ENCODE results near the gene FOCAD.
A peak's percentile ranks its signal among the peaks of the same experiment; 100 is the strongest.
"Not testable (repeated sequence)": the region's sequence is repeated elsewhere in the genome, so short reads cannot be mapped to it uniquely, and the experiment has no call there.

The FOCAD gene

DNA sequence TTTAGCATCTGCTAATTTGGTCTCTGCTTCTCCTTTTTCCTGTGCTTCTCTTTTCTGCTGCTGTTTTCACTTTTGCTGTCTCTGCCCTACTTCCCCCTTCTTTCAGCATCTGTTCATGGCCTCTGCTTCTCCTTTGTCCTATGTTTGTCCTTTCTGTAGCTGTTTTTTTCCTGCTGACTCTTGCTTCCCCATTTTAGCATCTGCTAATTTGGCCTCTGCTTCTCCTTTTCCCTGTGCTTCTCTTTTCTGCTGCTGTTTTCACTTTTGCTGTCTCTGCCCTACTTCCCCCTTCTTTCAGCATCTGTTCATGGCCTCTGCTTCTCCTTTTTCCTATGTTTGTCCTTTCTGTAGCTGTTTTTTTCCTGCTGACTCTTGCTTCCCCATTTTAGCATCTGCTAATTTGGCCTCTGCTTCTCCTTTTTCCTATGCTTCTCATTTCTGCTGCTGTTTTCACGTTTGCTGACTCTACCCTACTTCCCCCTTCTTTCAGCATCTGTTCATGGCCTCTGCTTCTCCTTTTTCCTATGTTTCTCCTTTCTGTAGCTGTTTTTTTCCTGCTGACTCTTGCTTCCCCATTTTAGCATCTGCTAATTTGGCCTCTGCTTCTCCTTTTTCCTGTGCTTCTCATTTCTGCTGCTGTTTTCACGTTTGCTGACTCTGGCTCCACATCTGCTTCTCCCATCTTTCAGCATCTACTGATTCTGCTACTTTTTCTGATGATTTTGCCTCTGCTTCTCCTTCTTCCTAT is 290.3 kb downstream of the FOCAD start:
- DNase-seq: not testable (repeated sequence)

DNA sequence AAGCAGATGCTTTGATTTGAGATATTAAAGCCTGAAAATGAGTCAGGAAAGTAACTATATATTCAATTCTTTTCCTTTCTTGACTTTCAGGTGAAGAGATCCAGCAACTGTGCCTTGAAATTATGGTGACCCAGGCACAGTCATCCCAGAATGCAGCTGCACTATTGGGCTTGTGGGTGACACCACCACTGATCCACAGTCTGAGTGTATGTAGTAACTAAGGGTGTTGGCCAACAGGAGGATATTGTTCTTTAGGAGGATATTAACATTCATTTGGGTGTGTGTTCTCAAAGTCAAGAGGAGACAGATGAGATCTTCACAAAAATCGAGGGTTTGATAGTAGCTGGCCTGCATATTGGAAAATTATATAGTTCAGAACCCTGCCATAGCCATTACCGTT is 294.2 kb downstream of the FOCAD start:
- no peak for DNase-seq

DNA sequence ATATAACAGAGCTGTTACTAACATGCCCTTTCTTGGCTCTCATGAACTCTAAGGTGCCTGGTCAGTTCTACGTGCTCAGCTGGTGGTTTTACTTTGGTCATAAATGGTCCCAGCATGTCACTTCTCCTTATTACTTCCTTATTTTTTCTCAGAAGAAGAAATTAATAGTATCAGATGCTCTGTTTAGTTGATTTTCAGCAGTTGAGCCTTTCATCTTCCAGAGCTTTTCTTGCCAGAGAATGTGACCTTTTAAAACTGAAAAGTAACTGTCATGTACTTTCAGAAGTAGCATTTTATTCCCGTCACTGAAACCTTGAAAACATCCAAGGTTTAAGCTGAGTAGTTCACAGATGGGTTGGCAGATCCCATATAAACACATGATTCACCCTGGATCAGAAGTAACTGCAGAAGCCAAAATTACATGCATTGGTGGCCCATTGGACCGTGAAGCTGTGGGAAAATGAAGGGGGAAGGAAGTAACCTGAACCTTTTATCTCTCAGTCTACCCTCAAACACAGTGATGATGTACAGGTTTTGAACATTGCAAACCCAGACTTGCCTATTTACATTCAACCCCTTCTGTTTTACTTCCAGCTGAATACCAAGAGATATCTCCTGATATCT is 296.9 kb downstream of the FOCAD start:
- no peak for DNase-seq

DNA sequence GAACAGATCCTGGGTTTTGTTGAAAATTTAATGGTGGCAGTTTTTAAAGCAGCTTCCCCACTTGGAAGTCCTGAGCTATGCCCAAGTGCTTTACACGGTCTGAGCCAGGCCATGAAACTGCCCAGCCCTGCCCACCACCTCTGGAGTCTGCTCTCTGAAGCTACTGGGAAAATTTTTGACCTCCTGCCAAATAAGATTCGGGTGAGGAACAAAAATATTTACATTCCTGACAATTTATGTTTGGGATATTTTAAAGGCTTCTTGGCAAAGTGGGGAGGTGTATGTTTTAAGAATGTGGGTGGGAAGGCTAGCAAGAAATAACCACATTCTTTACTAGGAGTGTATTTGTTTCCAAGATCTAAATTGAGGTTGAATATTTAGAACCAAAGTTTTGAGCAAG is 297.4 kb downstream of the FOCAD start:
- no peak for DNase-seq

DNA sequence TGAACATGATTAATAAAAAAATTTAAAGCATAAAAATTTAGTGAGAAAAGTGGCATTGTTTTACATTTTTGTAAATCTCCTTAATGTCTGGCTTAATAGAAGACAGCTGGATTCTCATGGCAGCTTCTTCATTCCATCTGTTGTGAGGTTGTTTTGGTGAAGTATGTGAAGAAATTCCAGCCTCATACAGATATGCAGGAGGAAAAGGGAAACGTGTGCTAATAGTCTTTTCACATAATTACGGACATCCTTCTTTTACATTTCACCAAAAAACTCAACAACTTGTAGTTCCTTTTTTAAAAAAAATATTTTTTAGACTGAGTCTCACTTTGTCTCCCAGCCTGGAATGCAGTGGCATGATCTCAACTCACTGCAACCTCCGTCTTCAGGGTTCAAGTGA is 300.4 kb downstream of the FOCAD start:
- no peak for DNase-seq

DNA sequence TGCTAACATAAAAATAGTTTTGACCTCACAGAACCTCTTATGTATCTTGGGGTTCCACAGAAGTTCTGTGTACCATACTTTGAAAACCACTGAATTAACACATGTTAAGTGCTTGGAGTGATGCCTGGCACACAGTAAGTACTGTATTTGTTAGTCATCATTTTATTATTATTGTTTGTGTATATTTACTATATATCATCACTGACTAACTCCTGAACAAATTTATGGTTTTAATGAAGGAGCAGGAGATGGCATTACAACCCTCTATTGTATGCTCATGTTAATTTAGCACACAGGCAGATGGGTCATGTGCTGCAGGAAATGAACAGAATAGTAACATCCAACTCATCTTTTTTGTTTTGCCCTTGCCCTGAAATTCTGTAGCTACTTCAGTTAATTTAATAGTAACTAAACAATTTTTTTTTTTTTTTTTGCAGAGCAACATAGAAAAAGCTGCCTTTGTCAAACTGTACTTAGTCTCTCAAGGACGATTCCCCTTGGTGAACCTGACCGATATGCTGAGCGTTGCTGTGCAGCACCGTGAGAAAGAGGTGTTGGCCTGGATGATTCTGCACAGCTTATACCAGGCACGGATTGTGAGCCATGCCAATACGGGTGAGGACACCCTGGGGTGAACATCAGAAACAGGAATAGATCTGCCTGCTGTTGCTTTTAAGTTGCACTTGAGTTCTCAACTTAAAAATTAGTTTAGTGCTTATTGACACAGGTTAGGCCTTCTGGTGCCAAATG is 302.0 kb downstream of the FOCAD start:
- no peak for DNase-seq

DNA sequence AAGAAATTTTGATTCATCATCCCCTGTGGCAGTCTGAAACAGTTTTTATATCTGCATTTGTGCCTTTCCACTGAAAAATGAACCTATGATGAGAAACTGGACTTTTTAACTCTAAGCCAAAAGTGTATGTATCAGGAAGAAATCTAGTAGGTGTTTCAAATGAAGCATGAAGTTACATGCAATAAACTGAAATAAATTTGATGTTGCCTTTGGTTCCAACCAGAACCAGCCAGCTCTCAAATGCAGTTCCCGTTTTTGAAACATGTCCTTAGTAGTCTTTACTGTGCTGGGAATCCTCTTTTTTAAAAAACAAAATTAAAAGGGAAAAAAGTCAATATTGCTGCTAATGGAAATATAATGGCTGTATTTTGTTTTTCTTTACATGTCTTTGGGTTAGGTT is 303.5 kb downstream of the FOCAD start:
- no peak for DNase-seq

DNA sequence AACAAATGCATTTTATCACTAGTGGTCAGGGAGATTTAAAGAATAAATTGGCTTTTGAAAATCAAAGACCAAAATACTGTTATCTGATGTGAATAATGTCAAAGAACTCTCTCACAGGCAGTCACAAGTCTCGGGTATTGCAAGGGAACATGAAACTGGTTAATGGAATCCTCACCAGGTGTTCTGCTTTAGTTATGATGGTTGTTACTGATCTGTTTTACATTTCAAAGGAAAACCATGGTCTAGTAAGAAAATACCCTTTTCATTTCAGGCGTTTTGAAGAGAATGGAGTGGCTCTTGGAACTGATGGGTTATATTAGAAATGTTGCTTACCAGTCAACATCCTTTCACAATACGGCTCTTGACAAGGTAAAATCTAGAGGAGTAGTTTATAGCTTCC is 304.0 kb downstream of the FOCAD start:
- no peak for DNase-seq

DNA sequence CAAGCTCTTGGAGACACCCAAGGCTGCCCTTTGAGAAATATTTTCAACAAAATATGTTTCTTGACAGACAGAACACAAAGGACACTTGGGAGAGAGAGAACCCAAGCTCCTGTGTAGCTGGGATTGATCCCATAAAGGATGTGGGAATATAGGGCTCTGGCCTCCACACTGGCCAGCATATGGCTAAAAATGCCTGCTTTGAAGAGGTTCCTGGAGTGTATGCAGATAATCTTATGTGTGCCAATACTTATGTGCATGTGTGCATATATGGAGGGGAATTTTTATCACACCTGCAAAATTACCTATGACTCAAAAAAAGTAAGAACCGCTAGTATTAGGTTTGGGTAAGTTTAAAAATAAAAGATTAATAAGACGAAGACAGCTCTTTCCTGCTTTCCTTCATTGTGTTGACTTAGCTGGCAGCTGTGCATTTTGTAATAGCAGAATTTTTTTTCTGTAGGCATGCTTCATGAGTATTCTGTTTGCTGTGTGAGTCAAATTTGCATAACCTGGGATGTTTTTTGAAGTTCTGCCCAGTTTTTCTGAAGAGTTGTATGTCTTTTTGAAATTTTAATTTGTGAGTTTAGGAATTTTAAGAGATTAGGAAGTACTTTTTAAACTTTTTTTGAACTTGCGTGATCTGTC is 304.7 kb downstream of the FOCAD start:
- no peak for DNase-seq

DNA sequence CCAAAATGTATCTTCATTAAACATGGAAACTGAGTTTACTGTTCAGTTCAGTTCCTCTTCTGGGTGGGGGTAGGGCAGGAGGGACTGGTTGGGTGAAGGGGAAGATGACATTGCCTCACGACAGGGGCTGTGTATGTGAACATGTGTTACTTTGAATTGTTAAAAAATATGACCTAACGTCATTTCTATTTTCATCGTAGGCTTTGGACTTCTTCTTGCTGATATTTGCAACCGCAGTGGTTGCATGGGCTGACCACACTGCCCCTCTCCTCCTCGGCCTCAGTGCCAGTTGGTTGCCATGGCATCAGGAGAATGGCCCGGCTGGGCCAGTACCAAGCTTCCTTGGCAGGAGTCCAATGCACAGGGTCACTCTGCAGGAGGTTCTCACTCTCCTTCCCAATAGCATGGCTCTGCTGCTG is 305.9 kb downstream of the FOCAD start:
- no peak for DNase-seq

DNA sequence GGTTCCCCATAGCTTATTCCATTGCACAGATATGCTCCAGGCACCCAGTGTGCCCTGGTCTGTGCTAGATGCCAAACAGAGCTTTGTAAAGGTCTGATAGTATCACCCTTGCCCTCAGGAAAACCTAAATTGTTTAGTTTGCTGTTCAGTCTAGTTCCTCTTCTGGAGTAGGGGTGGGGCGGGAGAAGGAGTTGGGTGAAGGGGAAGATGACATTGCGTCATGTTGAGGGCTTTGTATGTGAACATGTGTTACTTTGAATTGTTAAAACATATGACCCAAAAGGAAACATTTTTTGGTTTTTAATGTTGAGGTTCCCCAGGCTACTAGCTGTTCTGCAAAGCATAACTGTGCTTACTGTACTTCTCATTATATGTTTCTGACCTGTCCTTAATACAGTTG is 306.8 kb downstream of the FOCAD start:
- peak; percentile 5 for DNase-seq

DNA sequence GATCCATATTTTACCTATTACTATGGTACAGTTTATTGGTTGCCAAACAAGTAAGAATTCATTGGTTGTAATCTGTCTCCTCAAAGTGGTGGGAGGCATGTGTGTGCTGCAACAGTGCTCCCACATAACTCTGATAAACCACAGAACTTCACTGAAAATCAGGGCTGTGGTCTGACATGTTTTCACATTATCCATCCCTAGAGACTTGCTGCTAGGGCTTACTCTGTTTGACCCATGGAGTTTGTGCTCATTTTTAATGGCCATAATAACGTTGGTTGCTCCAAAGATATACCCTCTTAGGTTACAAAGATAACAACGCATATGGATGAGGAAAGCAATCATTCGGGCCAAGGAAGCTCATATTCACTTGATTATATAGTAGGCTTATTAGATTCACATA is 310.4 kb downstream of the FOCAD start:
- DNase-seq: no peak

DNA sequence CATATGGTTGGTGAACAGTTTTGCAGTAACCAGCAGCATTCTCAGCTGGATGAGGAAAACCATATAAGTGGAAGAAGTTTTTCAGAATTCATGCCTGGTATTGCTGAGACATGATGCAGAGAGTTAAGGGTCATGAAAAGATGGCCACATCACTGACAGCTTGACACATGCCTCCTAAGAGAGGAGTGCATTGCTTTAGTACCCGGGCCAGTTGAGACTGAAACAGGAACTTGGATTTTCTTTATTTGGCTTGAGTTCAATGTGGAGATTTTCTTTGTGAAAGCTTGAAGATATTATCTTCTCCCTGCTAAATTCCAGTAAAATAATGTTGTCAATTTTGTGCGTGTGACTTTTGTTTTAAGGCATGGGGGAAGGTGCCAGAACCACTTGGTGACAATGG is 311.6 kb downstream of the FOCAD start:
- no peak for DNase-seq

DNA sequence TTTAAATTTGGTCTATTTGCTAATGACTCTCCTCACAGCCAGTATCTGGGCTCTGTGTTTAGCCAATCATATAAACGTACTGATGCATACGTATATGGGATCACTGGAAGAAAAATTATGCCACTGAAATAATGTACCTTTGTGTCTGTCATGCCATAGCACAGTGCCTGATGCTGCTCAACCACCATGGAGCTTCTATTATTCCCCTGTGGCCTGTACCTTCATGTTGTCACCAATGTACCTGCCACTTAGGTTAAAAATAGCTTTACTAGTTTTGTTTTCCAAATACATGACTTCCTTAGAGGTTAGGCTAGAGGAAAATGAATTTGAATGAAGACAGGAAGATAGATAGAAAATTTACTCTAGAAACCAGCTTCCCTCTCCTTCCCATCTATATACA is 312.8 kb downstream of the FOCAD start:
- DNase-seq: no peak

DNA sequence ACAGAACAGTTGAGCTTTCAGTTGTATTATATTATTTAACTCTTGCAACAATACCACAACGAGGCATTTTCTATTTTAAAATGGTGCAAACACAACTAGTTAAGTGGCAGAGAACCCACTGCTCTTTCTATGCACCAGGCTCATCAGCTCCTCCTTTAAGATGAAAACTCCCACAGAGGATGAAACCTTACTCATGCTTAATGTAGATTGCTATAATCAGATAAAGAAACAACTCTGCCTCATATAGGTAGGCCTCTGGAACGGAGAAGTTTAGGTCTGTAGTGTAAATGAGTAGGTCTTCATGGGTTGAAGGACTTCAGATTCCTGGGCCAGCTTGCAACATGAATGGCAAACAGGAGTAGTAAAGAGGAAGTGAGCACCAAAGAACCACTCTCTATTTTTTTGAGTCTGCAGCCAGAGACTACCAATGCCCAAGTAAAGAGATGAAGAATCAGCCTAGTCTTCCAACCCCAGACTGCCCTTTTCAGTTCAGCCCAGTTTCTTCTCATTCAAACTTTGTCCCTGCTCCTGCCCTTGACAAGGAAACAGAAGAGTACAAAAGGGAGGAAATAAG is 313.5 kb downstream of the FOCAD start:
- DNase-seq: no peak

DNA sequence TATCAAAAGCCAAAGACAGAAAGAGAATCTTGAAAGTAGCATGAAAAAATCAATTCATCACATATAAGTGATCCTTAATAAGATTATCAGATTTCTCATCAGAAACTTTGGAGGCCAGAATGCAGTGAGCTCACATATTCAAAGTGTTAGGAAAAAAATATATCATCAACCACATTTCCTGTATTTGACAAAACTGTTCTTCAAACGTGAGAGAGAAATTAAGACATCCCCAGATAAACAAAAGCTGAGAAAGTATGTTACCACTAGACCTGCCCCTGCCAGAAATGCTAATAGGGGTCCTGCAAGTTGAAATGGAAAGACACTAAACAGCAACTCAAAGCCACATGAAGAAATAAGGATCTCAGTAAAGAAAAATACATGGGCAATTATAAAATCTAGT is 317.5 kb downstream of the FOCAD start:
- DNase-seq: peak; percentile 41

DNA sequence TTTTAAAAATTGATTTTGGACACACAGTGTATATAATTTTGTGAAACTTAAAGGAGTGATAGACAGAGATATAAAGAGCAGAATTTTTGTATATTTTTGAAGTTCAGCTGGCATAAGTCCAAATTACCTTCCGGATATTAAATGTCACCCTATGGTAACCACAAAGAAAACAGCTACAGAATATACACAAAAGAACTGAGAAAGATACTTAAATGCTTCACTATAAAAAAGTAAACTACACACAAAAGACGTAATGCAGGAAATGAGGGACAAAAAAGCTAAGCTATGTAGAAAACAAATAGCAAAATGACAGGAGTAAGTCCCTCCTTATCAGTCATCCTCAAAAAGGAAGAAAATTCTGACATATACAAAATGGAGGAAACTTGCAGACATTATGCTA is 318.0 kb downstream of the FOCAD start:
- peak; percentile 25 for DNase-seq

DNA sequence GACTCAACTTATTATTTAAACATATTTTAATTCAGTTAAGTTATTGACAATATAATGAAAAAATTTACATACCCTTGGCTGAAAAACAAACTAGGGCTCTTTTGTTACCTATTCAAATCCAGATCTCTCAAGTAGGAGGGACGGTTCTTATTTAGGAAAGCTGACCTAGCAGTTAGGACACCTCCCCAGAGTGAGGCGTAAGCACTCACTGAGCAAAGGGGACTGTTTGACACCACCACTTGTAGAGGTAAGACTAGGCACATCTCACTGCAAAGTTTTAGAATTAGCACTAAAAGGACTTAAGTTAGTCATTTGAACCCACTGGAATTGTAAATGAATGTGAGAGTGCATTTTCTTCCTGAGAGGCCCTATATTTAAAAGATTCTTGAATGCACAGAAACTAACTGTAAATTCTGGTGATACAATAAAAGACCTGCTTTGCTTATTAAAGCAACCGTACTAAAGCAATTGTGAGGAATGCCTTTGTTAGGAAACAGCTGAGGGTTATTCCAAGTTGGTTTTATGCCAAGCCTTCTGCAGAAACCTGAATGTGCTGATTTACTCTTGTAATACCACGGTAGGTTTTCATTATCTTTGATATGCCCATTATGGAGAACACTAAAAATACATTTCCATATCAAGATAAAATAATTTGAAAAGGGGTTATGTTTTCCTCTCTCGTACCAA is 331.2 kb downstream of the FOCAD start:
- no peak for DNase-seq

DNA sequence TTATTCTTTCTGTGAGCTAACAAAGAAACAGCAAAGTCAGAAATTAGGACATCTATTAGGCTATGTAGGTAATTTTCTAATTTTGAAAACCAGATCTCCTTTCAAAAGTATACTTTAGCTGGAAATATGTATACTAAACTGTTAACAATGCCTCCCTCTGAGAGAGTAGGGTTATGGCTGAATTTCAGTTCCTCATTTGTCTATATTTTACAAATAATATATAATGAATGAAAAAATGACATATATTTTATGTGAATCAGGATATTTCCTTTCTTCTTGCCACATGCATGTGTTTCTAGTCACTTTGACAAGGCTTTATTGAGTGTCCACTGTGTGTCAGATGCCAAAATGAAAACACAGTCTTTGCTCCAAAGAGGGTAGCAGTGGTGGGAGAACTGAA is 331.9 kb downstream of the FOCAD start:
- DNase-seq: no peak

DNA sequence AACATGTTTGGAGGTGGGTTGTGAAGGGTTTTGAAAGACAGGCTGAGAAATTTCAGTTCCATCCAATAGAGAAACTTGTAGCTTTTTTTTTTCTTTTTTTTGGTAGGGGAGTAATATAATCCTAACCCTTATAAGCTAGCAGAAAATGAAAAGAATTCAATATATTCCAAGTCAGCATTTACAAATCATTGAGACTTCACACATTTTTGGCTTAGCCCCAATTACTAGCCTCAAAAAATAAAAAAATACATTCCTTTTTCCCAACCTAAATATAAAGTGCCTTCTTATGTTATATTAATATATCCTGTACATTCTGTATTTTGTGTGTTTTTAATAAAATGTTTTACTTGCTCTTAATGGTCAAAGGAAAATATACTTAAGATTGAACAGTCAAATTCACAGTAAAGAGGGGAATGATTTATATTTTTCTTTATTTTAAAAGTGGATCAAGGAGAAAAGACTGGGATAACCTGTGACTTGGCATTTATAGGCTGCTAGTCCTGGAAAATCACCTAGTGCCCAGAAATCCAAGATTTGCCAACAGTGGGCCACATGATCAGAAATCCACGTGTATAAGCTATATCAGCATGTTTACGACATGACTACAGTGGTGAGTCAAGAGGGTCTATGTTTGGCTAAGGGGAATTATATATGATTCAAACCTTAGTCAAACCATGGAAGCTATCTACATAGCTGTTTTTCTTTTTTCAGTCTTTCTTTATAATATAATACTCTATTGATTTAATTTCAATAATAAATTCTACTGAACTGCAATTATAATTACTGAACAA is 332.8 kb downstream of the FOCAD start:
- no peak for DNase-seq

DNA sequence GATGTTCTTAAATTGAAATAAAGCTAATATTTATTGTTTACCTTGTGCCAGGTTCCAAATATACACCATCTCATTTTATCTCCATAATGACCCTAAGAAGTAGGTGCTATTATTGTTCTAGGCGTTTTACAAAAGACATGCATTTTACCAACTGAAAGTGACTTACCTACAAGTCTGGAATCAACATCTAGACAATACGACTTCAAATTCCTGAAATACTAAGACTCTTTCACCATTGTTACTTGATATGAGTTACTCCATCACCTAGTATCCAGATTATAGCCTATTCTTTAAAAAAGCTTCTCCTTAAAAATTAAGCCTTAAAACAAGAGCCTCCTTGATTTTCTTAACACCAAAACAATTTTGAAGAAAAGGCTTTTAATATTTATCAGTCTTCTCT is 334.1 kb downstream of the FOCAD start:
- DNase-seq: no peak

DNA sequence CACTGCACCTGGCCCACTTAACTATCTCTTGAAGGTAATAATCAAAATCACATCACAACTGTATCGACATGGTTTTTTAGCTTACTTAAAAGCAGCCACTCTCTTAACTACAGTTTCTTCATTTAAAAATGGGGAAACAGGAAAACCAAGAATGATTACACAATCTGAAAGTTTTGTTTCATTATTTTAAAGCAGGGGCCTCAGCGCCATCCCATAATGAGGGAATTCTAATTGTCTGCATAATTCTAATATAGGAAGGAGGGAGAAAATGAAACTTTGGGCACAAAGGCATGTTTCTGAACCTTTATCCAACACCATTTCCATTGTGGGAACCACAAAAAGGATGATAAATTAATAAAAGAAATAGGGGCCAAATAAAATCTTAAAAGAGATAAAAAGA is 339.8 kb downstream of the FOCAD start:
- no peak for DNase-seq
